Activated CD4-positive, alpha-beta T cell treated with anti-CD3 and anti-CD28 coated beads, Interleukin-2, amount 50 U/mL, for 1 hour (primary cell): ENCODE data around the gene BCKDHA.
A peak's percentile ranks its signal among the peaks of the same experiment; 100 is the strongest.
"Not testable (repeated sequence)": the region's sequence is repeated elsewhere in the genome, so short reads cannot be mapped to it uniquely, and the experiment has no call there.

Source experiments
- DNase-seq: peaks from one replicate; pipeline ENCODE4 v3.0.0-alpha.2; 2020

Gene BCKDHA

DNA sequence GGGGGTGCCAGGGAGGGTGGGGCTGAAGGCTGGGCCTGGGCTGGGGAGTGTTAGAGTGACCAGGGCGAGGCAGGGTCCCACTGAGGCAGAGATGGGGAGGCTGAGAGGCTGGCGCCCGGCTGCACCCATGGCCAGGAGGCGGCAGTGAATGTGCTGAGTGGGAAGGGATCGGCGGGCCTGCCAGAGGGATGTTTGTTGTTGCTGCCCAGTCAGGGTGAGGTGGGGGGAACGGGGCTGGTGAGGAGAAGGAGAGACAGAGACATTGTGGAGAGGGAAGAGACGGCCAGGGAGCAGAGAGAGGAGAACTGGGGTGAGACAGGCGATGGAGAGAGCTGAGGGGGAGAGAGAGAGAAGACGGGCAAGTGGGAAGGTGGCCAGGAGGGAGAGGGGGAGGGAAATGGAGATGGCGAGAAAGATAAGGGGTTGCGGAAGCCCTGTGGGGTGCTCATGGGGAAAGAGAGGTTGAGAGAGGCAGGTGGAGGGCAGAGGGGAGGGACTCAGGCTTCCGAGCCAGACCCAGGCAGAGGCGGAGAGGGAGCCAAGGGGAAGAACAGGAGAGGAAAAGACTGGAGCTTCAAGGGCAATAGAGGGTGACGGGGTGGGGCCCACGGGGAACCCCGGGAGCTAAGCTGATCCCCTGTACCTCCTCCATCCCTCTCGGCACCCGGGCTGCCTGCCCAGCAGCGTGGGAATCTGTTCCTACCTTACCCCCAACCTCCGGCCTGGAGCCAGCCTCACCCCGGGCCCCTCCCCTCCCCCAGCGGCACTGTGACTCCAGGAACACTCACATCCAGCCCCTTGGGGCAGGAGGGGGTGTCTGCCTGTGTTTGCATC is 30.2 kb downstream of the BCKDHA start:
- peak; percentile 19 for DNase-seq

DNA sequence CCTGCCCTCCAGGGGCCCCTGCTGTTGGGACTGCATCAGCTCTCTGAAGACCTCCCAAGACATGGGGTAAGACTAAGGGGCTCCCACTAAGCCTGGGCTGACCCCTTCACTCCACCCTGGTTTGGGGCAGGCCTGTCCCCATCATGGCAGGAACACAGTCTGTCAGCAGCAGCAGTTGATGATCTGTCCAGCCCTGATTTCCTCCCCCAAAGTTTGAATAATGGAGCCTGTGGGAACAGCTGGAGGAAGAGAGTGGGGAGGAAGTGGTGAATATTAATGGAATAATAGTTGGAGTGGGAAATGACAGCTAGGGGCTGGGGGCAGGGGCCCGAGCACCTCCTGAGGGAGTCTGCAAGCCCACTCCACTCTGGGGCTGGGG is 30.9 kb downstream of the BCKDHA start:
- no peak for DNase-seq

GRCh38 chr19:41430922-41431321 is 33.3 kb downstream of the BCKDHA start:
- DNase-seq, result no peak

DNA sequence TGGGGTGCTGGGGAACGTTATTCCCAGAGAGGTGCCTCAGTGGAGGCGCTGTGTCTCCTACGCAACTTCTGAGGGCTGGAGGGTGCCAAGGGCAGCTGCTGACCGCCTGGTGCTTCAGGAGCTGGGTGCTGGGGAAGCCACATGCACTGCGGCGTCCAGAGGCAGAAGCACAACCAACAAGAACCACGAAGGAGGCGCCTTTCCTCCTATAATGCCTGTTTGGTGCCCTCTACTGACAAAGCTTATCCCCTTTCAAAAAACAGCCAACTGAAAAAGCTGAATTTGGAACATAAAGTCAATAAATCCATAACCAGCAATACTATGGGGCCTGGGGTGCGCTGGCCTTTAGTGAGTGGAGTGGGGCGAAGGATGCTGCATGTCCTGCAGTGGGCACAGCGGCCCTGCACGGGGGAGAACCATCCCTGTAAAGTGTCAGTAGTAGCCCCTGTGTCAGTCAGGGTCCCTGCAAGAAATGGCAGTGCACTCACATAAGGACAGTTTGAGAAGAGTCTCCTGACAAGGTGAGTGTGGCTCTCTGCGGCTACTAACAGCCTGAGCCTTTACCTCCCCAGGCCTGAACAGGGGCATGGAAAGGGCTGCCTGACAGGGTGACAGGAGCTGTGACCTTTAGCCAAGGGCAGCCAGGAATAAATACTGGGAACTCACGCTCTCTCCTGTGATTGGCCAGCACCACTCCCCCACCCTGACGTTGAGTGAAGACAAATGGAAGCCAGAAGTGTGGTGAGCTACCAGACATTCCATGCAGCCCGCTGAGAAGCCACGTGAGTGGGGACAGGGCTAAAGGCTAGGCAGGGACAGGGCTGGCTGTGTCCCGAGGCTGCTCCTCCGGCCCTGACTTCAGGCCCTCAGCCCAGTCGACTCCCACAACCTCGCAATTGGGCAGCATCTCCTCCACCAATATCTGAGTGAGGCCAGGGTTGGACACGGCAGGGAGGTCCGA is 34.1 kb downstream of the BCKDHA start:
- DNase-seq, result no peak

- DNase-seq, result no peak
Measured at GRCh38 chr19:41433171-41433570, 35.6 kb downstream of the BCKDHA start.

DNA sequence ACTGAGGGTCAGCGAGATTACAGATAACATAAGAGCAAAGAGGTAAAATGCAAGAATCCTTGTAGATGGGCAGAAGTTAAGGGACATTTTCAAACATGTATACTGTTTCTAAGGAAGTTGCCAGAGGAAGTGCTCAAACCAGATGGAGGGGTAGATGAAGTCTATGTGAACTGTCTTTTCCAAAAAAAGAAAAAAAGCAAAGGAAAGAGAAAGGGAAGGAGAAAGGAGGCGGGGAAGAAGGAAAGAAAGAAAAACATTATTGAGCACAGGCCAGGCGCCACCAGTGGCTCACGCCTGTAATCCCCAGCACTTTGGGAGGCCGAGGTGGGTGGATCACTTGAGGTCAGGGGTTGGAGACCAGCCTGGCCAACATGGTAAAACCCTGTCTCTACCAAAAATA is 36.8 kb downstream of the BCKDHA start:
- DNase-seq, result no peak

GRCh38 chr19:41435376-41435775 is 37.8 kb downstream of the BCKDHA start:
- not testable (repeated sequence) for DNase-seq

- DNase-seq, result no peak
Measured at GRCh38 chr19:41435936-41436673, 38.5 kb downstream of the BCKDHA start.

DNA sequence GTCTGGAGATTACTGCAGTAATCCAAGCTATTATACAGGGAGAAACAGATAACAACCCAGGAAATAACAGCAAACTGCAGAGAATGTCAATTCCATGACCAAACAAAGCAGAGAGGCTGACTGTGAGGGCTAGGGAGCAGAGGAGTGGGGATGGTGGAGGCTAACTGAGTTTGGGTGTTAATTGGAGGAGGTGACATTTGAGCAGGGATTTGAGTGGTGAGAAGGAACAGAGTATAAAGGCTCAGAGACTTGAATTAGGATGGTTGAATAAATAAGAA is 39.0 kb downstream of the BCKDHA start:
- no peak for DNase-seq

DNA sequence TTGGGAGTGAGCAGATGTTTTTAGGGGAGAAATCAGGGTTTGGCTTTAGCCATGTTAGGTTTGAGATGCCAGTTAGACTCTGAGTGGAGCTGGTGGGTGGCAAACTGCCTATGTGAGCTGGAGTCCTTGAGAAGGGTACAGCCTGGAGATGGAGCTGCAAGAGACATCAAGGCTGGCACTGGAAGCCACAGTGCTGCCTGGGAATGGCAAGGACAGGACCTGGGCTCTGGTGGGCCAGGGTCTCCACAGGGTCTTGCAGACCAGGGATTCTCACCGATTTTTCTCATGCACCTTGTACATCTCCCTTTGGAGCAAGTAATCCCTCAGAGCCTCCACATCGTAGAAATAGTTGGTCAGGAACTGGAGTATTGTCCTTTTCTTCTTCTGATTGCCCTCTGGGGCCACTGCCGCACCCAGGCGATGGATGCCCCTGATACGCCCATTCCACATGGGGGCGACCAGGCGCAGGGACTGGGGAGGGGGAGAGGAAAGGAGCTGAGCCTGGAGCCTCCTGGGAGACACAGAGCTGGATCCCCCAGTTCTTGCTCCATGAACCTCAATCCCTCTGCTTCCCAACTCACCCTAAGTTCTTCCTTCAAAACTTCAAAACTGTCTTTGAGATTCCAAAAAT is 40.4 kb downstream of the BCKDHA start:
- no peak for DNase-seq

DNA sequence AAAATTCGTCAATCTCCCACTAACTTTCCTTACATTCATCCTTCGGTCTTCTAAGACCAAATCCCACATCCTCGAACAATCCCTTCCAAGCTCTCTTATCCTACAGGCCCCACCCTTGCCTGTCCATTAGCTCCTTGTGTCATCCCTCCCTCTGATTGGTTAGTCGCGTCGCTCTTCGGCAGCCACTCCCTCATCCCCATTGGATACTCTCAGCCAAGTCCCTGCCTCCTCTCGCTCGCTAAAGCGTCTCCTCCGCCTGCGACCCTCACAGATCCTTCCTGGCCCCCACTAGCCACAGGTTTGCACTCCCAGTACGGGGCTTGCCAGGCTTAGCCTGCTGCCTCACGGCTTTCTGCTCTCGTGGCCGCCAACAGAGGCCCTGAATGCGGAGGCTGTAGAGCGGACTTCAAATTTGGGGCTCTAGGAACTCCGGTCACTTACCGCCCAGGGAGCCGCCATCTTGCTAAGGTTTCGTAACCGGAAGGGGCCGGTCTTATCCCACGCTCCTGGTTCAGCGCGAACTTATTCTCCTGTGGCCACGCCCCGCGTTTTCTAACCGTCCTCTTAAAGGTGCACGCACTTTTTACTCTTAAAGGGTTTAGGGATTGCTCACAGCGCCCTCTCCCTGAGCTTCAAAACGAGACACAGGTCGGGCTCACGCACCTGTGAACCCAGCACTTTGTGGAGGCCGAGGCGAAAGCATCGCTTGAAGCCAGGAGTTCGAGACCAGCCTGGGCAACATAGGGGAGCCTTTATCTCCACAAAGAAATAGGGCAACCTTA is 42.0 kb downstream of the BCKDHA start, which contains the start of gene DMAC2:
Gene DMAC2, minus strand, starts transcription at position 472 of the 782 bp plus-strand sequence. Its CDS starts 13 bp downstream, at position 459.
- DNase-seq, result peak; percentile 94

GRCh38 chr19:41441321-41441945 is 43.8 kb downstream of the BCKDHA start:
- no peak for DNase-seq

DNA sequence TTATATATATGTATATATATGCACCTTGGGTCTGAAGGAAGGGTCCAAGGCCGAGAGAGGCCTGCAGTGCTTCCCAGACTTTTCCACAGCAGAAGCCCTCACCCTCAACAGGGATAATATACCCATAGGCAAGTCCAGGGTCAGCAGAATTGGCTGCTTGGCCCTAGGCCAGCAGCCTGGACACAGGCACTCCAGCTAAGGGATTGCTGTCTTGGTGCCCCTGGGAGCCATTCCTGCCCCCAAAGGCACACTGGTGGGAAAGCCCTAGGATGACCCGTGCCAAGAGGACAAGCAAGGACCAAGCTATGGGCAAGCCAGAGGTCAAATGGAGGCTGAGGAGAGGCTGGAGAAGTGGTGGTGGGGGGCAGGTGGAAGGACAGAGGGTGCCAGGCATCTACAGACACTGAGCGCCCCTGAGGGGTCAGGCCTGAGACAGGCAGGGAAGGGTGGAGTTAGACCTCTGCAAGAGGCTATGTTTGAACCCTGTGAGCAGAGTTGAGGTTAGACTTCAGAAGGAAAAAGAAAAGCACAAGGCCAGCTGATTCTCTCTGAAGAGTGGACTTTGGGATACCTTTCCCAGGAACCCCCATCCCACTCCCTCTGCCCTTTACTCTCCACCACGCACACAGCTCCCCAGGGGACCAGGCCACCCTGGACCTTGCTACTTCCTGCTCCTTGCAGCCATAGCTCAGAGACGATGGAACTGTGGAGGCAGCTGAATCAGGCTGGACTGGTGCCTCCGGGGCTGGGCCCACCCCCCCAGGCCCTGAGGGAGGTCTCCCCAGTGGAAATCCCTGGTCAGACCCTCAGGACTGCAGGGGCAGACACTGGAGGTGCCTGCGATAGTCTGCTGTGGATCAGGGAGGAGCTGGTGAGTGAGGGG is 45.1 kb downstream of the BCKDHA start, which contains the start of gene ERICH4:
Gene ERICH4, plus strand, starts transcription at position 684 of the 883 bp plus-strand sequence. Its CDS starts 14 bp downstream, at position 698.
- no peak for DNase-seq

DNA sequence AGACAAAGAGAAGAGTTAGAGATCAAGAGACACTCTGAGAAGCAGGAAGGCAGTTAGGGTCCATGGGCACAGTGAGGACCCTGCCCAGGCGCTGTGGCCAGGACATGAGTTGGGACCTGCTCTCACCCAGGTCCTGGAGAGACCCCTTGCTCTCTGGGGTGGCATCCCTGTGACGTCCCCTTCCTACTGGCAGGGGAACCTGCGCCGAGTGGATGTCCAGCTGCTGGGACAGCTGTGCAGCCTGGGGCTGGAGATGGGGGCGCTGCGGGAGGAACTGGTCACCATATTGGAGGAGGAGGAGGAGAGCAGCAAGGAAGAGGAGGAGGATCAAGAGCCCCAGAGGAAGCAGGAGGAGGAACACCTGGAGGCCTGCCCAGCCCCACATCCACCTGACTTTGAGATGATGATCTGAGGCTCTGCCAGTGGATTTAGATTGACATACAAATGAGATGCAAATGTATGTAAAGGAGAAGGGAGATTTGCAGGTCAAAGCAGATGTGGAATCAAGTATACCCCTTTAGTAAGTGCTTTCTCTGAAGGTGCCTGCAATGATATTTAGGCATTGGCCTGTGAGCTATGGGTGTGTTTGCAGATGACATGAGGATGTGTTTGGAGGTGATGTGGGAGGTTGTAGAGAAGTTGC is 46.3 kb downstream of the BCKDHA start:
- DNase-seq, result no peak

DNA sequence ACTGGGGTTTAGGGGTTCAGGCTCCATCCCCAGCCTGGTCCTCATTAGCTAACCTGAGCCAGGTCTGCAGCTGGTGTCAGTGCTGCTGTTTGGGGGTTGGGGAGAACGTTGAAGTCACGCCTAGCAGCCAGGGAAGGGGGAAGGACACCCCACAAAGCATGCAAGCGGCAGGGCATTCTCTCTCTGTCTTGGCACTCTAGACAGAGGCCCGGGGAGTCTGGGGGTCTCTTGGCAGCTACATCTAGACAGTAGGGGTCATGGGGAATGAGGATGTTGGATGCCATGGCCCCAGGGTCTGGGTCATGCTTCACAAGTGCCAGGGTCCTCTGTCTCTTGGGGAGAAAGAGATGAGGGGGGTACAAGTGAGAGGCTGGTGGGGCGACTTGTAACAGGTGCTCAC is 48.0 kb downstream of the BCKDHA start:
- DNase-seq, result no peak

- DNase-seq, result no peak
Measured at GRCh38 chr19:41447732-41448332, 50.2 kb downstream of the BCKDHA start.

DNA sequence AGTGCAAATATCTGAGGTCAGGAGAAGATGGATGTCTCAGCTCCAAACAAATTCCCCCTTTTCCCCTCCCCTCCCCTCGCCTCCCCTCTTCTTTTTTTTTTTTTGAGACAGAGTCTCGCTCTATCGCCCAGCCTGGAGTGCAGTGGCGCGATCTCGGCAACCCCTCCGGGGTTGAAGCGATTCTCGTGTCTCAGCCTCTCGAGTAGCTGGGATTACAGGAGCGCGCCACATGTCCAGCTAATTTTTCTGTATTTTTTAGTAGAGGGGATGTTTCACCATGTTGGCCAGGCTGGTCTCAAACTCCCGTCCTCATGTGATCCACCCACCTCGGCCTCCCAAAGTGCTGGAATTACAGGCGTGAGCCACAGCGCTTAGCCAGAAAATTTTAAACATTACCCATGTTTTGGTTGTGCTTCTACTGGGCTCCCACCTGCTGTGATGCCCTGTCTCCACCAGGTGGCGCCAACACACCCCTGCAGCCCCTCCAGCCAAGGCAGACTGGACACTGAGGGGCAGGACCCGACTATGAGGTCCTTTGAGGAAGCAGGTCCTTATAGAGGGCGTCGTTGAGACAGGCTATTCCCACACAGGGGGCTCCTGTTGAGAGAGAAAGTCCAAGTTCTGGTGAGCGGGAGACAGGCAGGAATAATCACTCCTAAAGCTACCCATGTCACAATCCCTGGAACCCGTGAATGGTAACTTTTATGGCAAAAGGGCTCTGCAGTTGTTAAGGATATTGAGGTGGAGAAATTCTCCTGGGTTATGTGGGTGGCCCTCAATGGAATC is 51.7 kb downstream of the BCKDHA start:
- DNase-seq, result peak; percentile 64

DNA sequence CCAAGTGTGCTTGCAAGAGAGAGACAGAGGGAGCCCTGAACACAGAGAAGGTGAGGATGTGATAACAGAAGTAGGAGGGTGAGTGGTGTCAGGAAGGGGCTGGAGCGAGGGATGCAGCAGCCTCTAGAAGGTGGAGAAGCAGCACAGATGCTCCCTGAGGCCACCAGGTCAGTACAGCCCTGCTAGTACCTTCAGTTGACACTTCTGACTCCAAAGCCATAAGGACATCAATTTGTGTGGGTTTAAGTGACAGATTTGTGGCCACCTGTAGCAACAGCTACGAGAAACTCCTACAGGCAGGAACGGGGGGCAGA is 52.2 kb downstream of the BCKDHA start:
- no peak for DNase-seq
